Measurements from ENCODE around the gene TSPAN18.

- TF ChIP-seq POLR2A (IDR thresholded peaks at IDR 0.05): no peak
- TF ChIP-seq CTCF (IDR thresholded peaks at IDR 0.05): no peak
- no peak for TF ChIP-seq EP300 (IDR thresholded peaks at IDR 0.05)
These were observed 82.5 kb downstream of the TSPAN18 start for GRCh38 chr11:44809283-44809682.

Data from tibial nerve (tissue), 4 donors.